GM19395 (cell line): ENCODE results near the gene ATP1A4.

Experiments
- ATAC-seq: cut with Tn5 transposase; IDR thresholded peaks from one replicate; pipeline ENCODE4 v1.9.1; 2021; ENCODE audit warnings: mild to moderate bottlenecking, moderate library complexity; ENCODE audit not compliant: unreplicated experiment

Gene ATP1A4

DNA sequence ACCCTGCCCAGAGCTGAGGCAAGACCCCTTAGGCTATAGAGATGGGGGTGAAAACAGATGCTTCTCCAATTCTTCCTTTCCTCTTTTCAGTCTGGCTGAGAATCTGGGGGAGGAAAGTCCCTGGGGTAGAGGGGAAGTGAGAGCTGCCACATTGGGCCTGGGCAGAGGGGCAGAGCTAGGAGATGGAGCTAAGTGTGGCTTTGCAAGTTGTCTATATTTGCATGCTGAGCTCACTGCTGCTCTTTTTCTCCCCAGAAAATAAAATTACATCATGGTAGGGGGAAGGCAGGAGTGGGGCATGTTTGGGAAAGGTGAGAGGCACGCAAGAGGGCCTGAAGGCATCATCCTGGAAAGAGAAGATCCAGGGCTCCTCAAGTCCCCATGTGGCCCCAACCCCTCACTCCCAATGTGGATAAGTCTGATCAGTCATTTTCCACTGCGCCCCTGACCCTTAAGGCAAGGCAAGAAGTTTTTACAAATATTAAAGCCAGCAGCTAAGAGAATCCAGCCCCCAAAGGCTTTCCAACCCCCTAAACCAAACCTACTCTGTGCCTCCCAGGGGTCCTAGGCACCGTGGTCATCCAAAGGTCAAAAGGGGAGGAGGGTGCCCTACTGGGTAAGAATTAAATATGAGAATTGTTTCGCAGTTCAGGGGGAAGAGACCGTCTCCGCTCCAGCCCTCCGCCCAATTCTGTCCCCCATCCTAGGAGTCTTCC is 53.3 kb downstream of the ATP1A4 start:
- peak; percentile 65 for ATAC-seq

DNA sequence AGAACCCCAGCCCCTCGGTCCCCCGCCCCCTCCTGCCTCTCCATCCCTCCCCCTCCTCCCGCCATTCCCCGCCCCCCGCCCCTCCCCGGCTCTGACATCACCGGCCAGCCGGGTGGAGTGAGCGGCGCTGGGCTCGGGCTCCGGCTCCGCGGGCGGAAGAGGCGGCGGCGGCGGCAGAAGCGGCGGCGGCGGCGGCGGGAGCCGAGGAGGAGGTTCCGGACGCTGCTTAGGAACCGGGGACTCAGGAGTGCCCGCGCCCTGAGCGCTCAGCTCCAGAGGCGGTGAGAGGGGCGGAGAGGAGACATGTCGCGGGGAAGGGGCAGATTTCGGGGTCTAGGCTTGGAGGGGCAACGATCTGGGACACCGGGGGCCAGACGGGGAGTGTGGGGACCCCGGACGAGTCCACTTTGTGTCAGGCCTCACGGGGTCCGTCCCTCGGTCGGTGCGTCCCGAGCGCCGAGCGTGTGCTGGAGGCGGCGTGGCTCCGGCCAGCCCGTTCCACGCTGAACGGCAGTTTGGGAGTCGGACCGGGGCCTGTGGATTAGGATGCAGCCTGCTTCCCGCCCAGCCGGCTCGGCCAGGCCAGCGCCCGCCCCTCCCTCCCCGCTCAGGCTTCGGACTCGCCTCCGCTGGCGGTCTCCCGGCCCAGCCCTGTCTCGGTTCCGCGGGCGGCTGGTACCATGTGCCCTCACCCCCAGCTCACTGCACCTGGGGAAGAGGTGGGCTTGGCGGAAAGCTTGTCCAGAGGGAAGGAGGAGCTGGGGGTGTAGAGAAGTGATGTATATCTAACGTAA is 54.0 kb downstream of the ATP1A4 start, which contains the start of gene PEA15:
TSS of gene PEA15 (plus strand) at position 143 of the 794 bp plus-strand sequence. CDS start 6,161 bp downstream, outside the sequence.
- ATAC-seq, result peak; percentile 46

DNA sequence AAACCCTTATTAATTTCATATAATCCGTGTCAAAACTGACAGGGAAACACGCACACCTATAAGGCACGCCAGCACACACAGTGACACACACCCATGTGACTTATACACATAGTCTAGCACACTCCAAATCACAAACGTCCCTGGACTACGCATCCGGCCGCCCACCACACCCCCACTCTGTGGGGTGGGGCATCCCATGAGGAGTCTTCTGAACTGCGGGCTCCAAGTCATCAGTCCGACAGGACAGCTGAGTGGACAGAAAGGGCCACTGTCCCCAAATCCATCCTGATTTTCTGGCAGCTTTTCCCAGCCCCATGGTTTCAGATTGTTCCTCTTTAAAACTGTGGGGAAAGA is 54.6 kb downstream of the ATP1A4 start:
- ATAC-seq, result peak; percentile 46

DNA sequence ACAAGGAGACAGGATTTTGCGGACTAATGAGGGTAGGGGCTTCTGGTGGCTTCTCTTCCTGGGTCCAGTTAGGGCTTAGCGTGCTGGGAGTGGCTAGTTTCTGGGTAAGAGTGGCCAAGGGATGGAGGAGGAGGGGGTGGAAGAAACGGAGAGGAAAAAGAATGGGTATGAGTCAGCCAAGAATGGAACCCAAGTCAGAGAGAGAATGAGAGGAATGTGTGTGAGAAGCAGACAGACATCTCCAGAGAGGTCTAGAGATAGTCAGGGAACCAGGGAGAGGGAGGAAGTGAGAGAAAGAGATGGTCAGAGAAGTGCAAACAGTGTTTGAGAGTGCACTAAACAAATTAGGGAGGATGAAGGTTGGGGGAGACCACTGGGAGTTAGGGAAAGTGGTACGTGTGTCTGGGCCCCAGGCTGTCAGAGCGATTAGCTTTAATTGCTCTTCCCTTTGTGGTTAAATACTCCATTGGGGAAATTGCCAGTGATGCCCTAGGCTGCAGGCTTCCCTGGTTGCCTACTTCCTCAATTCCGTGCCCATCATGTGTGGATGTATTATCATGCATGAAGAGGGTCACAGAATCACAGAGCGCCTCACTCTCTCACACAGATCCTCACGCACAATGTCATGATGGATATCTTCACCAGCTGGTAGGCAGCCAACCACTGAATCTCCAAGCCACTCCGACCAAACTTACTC is 55.2 kb downstream of the ATP1A4 start:
- ATAC-seq, result no peak

DNA sequence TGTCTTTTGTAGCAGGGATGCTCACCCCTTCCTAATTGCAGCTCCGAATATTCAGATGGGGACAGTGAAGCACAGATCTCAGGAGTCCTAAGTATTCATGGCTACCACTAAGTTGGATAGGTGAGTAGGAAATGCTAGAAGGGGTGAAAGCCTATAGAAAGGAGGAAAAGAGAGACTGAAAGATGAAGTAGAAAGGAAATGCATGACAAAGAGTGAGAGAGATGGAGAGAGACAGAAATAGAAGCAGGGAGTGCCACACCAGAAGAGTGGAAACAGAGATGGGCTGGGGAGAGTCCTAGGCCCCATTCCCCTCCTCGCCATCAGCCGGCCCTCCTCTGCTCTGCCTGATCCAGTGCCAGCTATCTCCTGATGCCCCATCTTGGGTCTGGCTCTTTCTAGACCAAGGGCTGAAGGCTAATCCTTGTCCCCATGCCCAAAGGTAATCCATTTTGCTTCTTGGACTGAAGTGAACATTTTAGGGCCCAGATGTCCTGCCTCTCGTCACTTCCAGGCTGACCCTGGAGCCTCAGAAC is 55.8 kb downstream of the ATP1A4 start:
- no peak for ATAC-seq

DNA sequence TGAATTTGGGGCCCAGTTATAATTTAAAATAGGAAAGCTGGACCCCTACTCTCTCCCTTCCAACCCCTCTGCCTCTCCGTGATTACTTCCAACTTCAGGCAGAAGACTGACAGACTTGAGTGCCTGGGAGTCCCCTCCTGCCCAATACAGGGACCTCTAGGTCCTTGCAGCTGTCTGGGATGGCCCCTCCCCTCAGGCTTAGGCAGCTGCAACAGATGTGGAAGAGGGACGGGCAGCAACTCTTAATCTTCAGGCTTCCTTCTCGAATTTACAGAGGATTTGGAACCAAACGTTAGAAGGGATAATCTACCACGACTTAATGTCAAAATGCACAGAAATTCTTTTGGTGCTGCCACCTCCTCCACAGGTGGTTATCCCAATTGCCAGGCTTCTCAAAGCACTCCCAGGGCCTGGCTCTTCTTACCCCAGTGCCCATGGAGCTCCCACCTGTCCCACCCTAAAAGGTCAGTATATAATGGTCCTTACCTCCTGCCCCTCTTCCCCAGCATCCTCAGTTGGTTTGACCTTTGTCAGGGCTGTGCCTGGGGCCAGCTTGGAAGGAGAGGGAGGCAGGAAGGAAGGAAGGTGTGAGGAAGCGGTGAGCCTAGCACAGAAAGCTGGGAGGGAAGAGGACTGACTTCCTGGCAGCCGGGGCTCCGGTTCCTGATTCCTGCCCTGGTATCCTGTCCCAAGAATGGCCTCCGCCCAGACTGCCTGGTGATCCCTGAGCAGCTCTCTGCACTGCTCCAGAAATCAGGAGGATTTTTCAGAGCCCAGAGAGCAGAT is 56.6 kb downstream of the ATP1A4 start:
- ATAC-seq, result no peak

DNA sequence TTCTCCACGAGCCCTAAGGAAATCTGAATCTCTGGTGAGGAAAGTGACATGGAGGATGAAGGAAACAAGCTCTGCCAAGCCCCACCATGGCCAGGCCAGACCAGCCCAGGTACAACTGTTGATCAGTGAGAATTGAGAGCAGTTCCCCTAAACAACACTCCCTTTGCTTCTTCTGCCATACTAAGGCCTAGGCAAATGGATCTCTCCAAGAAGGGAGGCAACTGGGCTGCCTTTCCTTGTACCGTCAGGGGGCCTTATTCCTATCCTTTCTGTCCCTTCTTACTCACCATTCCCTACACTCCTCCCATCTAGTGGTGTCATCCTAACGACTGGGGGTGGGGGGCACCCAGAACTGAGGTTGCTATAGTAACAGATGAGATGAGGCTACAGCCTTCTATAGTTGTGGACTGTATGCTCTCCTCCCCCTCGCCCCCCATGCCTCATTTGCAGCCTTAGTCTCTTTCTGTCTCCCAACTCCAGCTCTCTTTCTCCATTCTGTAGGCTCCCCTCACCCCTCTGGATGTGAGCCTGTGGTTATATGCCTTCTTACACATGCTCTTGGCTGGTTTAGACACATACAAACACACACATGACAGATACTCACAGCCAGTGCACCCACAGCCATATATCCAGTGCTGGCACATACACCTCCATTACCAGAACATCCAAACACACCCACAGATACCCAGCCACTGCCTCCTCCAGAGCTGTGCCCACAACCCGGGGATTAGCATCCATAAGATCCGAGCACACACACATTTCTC is 57.3 kb downstream of the ATP1A4 start:
- ATAC-seq, result no peak

DNA sequence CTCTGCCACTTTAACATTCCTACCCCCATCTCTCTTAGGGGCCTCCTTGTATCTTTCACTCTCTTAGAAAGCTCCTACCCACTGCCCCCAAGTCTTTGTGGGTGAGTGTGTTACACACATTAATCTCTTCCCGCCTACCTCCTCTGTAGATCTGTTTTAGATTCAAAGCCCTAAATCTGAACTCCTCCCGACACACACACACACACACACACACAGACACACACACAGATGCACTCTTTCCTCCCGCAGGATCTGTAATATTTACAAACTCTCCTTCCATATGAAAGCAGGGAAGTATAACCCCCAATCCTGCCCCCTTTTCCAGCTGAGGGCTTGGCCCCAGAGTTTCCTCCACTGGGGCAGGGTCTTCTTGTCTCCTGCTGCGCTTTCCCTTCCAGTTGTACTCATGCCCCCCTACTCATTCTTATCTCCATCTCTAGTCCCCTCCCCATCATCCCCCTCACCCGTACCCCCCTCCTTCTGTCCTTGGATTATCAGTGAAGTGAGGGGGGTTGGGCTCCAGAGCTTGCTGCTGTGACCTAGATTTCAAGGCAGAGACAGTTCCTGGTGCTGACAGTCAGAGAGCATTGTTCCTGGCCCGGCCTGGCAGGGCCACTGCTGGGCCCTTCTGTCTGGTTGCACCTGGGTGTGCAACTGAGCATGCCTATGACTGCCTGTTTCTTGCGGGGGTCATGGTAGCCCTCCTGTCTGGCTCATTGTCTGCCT is 58.1 kb downstream of the ATP1A4 start:
- no peak for ATAC-seq

DNA sequence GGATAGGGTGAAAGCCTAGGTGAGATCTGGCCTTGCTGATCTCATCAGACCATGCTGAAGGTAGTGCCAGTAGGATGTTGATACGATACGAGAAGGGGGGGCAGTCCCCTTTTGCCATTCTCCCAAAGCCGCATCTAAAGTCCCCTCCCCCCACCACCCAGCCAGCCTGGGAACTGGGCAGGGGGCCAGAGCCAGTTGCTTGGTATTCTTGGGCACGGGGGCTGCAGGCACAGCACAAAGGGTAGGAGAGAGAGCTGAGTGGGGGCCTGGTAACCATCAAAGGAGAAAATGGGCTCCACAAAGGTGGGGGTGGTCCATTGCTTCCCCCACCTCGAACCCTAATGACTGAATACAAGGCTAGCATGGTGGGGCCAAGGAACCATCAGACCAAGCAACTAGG is 59.2 kb downstream of the ATP1A4 start:
- ATAC-seq, result no peak

DNA sequence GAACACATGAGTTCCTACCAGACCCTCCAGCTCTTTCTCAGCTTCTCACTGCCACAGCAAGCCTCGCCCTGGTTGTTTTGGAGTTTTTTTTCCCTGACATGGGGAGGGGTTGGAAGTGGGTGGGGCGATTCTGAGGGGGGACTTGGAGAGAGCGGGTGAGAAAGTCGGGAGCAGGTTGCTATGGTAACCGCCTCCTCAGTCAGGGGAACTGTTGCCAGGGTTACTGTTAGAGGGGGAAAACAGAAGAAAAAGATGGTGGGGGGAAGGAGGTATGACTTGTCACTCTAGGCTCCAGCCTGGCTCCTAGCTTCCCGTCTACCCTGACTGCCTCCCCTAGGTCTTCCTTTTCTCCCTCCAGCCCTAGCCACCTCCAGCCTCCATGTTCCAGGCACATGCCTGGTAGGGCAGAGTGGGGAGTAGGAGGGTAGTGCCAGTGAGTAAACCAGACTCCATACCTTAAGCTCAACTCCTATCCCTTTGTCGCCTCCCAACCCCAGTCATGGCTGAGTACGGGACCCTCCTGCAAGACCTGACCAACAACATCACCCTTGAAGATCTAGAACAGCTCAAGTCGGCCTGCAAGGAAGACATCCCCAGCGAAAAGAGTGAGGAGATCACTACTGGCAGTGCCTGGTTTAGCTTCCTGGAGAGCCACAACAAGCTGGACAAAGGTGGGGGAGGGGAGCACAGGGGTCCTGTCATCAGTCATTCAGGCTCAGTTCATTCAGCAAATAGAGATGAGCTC is 59.8 kb downstream of the ATP1A4 start:
- no peak for ATAC-seq

DNA sequence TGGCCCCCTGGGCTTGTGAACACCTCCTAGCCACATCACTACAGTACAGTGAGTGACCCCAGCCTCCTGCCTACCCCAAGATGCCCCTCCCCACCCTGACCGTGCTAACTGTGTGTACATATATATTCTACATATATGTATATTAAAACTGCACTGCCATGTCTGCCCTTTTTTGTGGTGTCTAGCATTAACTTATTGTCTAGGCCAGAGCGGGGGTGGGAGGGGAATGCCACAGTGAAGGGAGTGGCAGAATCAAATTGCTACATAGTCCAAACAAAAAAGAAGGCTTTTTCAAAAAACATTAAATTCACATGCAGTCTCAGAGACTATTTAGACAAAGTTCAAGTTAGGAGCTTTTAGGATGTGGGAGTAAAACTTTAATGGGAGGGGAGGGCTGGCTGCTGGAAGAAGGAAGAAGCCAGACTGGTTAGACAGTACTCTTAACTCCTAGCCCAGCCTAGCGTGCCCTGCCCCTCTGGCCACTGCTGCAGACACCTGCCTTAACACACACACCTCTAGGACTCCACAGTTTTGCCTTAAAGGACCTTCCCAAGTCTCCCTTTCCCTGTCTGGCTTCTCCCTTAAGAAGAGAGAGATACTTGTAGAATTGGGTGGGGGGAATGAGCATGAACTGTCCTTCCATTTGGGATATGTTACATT is 63.2 kb downstream of the ATP1A4 start:
- no peak for ATAC-seq

DNA sequence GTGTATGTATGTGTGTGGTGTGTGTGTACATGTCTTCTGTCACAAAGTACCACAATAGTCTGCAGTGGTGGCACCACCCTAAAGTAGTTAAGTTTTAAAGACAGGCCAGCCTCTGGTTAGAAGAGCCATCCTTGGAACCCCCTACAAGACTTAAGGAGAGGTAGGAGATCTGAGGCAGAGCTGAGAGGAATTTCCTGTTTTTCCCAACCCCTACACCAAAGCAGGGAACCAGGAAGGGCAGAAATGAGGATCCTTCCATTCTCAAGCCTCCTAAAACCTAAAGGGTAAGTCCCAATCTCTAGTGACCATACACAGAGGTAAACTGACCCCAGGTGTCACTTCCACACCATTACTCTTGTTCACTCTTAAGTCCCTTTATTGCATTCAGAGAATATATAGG is 64.9 kb downstream of the ATP1A4 start:
- no peak for ATAC-seq

DNA sequence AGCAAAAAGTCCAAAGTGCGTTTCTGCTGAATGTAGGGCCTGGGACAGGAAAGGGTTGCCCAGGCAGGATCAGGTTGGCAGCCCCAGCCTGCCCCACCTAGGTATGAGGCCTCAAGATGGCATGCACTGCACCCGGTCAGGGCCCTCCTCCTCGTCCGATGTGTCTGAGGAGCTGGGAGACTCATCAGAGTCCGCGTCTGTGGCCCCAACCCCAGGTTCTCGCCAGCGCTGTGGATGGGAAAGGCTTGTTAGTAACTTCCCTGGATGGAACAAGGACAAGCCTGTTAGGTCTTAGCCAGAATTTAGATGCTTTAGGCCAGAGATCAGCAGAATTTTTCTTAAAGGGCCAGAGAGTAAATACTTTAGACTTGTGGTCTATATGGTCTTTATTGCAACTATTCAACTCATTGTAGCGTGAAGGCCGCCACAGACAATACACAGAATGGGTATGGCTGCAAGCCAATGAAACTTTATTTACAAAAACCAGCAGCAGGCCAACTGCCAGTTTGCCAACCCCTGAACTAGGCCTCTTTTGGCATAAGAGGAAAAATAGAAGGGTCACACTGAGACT is 66.2 kb downstream of the ATP1A4 start:
- no peak for ATAC-seq

DNA sequence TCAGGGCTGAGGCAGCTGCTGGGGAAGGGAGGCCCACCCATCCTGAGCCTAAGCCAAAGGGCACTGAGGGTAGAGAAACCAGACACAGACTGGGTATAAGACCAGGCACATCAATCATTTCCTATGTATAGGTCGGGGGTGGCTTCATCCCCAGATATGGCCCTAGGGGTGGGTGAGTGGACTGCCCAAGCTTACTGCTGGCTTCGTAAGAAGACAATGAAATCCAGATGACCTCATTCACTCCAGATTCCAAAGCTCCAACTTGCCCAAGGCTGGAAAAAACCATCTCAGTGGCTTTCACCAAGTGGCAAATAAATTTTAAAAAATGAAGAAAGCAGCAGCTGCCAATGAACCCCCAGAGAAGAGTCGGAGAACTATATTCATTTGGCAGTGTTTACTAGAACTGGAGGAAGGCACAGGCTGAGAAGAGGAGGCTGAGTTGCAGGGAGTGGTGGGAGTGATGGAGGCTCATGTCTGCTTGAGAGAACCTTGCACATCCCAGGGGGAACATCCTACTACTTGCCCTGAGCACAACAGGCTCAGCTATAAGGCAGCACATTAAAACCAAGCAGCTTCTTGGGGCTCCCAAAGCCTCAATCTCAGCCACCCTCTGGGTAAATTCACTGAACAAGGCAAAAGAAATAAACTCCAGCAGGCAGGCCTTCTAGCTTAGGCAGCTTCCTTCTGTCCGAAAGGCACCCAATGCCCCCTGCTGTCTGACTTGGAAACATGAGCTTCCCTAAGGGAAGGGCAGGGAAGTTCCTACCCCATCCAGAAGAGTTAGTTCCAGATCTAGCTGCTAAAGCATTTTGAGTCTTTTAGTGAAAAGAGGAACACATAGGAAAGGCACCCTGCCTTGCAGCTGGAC is 67.9 kb downstream of the ATP1A4 start:
- ATAC-seq, result no peak

DNA sequence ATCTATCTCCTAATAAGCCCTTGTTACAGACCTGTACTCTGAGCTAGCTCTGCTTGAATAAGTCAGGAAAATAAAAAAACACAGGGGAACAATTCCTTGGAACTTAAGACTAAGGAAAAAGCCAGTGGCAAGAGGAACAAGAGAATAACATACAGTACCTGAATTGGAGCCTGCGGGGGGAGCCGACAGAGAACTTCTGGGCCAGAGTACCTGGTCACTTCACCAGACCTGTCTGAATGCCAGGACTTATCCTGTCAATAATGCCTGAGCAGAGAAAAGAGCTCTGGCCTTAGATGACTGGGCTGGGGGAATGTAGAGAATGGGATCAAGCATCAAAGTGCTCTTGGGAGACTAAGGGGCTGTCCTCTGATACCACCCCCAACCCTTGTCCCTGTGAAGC is 68.9 kb downstream of the ATP1A4 start:
- ATAC-seq, result no peak

DNA sequence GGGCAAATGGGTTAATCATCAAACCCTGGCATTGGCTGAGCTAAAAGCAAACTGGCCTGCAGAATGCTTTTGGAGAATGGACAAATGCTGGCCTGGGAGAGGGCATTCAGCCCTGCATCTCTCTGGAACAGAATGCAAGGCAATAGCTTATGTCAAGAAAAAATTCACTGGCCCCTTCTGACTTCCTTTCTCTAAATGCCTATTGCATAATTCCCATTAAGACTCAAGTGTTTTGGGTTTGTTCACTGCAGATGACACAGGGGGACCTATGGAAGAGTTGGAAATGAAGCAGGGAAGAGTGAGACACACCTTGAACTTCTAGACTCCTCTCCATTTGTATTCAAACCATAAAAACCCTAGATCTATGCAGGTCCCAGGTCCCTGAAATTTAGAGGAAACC is 69.7 kb downstream of the ATP1A4 start:
- ATAC-seq, result no peak

DNA sequence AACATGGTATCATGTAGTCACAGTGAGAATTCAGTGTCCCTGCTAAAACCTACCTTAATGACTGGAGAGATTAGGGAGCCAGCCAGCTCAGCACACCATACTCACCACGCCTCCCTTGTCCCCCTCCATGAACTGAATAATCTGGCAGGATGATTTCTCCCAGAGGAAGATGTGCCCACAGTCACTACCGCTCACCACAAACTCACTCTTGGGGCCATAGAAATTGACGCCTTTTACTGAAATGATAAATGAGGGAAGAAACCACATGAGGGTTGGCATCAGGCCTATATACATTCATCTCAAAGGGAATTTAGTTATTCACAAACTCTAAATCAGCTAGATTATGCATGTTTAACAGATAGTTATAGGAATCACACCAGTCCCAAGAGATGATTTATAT is 71.1 kb downstream of the ATP1A4 start:
- no peak for ATAC-seq
